ENCODE results near the gene KLHDC4.

KLHDC4 gene

DNA sequence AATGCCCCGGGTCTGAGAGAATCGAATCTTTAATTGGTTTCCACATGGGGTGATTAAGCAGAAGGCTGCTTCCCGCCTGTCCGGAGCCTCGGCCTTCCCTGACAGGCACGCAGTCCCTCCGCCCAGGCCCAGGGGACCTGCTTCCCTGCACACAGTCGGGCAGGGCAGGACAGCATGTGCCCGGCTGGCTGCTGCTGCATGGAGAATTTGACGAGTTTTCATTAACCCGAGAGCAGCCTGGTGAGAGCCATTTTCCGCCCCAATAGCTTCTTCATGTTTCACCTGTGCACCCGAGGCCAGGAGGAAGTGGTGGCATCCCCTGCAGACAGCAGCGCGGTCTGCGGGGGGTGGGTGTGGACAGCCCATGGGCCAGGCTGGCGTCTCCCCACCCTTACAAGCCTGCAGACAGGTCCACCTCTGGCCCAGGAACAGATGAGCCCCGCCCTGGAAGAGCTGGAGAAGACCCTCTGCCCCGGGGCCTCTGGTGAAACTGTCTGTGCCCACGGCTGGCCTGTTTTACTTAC is 67.0 kb downstream of the KLHDC4 start:
- no peak for DNase-seq (ENCODE audit: low spot score)

DNA sequence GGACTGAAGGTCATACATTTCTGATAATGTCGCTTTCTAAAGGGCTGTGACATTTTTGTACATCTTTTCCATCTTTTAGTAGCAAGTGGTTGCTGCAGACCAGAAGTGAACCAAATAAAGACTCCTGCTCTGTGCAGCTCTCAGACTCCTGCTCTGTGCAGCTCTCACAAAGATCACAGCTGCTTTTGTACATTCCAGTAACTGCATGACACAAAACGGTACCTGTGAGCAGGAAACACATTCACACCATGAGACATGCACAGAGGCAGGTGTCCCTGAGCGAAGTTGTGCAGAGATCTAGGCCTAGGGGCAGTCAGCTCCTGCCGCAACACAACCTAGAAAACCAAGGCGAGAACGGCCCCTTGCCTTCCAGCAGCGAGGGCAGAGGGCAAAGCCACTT is 67.5 kb downstream of the KLHDC4 start:
- no peak for DNase-seq (ENCODE audit: low spot score)

DNA sequence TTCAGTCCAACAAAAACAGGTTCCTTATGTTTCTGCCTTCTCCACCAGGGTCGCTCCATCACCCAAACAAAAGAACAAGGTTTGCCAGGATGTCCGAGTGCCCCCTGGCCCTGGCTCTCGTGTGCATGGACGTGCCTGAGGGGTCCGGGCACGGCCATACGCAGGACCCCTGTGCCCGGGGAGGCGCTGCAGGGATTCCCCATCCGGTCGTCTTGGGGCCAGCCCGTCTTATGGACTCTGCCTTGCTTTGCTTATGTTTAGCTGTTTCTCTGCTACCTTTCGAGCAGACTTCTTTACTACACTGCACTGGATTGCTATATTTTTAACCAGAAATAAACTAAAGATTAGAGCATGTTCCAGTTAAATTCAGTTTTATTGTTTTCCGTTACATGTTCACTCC is 68.0 kb downstream of the KLHDC4 start:
- DNase-seq (ENCODE audit: low spot score): no peak

DNA sequence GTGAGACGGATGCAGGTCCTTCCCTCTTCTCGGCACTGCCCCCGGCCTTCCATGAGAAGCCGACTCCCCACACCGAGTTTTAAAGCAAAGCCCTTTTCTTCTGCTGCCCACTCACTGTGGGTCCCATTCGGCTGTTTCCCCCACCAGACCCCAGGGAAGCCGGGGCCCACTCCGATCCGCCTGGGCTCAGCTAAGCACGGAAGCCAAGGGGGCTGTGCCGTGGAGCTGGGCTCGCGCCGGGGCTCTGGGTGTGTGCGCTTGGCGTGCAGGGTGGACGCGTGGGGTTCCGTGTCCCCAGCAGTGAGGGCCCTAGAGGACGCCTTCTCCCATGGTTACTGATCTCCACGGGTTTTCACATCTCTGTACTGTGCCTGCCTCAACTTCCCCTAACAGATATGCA is 68.5 kb downstream of the KLHDC4 start:
- DNase-seq (ENCODE audit: low spot score): no peak

DNA sequence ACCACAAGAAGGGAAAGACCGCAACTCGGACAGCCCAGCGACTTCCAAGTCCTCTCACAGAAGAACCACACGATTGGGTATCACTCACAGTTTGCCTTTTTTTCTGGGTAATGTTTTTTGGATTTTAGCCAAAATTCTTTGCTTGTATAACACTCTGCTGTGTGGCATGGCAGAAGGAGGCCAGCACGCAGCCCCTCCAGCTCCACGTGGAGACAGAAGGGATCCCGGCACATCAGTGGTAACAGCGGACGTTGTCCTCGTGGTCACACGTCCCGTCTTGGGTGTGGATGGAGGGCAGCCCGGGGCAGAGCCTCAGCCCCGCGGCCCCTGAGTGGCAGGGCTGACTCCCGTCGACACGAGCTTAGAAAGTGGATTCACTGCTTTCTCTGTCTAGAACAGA is 69.1 kb downstream of the KLHDC4 start:
- DNase-seq (ENCODE audit: low spot score): no peak

DNA sequence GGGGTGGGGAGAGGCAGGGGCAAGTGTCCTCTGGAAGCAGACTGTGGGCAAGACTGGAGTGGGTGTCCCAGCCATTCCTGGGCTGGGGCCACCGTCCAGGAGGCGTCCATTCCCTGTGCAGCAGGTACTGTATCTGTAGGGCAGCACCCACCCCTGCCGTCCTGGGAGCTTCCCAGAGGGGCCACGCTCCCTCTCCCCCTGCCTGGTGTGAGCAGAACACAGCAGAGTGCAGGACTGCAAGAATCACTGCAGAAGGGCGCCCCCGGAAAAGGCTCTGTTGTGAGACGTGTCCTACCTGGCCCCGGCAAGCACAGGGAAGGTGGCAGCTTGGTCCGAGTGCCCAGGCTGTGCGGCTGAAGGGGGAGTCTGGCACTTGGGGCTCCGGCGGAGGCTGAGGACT is 70.3 kb downstream of the KLHDC4 start:
- DNase-seq (ENCODE audit: low spot score): no peak

DNA sequence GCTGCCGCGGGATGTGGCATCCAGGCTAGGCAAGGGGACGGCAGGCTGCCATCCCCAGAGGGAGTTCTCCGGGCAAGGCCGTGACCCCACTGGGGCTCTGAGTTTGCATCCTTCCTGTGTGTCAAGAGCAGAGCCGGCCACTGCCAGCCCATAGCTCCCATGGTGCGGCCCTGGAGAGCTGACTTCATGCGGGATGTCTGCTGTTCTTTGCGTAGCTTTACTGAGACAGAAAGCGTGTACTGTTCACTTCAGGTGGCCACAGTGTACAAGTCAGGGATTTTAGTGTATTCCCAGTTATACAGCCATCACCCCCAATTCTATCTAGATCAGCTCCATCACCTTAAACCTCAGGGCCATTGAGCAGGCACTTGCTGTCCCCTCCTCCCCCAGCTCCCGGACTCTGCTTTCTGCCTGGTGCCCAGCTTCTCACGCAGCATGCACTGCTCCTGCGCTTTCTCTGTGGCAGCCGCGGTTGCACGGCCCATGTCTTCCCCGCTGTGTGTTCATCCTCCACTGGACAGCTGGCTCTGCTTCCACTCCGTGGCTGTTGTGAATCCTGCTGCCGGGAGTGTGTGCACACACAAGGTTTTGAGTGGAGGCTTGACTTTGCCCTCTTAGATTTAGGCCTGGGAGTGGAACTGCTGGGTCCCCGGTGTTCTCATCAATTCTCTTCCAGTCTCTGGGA is 71.2 kb downstream of the KLHDC4 start:
- DNase-seq (ENCODE audit: low spot score): no peak

DNA sequence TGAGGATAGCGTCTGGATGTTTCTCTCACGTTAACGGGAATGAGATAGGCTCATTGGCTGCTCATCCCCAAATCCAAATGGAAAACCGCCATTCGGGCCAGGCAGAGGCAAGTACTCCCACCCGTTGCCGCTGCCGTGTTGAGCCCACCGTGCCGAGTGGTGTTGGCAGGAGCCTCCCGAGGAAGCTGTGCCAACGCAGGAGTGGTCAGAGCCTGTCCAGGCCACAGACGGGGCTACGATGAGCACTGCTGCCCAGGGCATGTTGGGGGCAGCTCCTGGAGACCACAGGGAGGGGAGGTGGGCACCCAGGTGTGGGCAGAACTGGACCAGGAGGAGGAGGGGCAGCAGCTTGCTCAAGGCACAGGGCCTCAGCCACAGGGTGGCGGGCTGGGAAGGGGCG is 72.0 kb downstream of the KLHDC4 start:
- DNase-seq (ENCODE audit: low spot score): no peak

DNA sequence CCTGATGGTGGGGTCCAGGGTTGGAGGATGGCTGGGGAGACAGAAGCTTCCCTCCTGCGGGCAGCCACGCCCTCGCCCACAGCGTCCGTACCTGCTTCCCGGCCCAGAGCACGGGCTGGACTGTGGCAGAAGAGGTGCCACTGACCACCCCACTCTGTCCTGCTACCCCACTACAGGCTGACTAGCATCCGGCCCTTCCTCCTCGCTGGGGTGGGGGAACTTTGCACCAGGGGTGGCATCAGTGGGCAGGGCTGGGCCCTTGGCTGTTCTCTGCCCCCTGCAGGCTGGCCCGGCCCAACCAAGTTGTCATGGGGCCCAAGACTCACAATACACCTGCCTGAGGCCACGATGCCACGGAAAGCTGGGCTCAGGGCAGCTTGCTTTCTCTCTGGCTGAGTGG is 73.0 kb downstream of the KLHDC4 start:
- no peak for DNase-seq (ENCODE audit: low spot score)

DNA sequence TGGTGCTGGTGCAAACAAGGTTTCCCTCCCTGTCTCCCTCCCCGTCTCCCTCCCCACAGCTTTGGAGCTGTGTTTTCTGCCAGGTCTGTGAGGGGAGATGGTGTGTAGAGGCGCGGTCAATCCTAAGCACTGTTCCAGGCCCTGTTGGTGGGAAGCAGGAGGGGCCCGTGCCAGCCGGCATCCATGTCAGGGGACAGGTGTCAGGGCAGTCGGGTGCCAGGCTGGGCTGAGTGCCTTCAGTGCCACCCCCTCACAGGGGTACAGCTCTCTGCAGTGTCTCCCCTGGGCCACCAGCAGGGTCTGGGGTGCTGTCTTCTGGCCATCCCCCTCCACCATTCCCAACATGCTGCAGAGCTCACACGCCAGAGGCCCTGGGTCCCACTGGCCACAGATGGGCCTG is 73.6 kb downstream of the KLHDC4 start:
- no peak for DNase-seq (ENCODE audit: low spot score)

DNA sequence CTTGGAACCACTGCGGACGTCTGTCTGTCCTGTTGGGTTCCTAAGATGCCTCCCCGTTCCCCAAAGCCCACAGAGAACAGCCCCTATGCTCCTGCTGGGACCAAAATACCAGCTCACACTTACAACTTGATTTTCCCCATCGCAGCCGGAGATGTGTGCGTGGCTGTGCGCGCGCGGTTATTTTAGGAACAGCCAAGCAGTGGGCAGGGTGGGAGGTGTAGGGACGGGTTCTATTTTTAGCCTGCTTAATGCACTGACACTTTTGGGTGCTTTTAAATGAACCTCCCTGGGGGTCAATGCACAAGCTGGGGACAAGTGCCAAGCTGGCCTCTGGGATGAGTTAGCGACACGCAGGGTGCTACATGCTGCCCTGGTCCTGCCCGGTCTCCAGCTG is 74.1 kb downstream of the KLHDC4 start:
- no peak for DNase-seq (ENCODE audit: low spot score)

DNA sequence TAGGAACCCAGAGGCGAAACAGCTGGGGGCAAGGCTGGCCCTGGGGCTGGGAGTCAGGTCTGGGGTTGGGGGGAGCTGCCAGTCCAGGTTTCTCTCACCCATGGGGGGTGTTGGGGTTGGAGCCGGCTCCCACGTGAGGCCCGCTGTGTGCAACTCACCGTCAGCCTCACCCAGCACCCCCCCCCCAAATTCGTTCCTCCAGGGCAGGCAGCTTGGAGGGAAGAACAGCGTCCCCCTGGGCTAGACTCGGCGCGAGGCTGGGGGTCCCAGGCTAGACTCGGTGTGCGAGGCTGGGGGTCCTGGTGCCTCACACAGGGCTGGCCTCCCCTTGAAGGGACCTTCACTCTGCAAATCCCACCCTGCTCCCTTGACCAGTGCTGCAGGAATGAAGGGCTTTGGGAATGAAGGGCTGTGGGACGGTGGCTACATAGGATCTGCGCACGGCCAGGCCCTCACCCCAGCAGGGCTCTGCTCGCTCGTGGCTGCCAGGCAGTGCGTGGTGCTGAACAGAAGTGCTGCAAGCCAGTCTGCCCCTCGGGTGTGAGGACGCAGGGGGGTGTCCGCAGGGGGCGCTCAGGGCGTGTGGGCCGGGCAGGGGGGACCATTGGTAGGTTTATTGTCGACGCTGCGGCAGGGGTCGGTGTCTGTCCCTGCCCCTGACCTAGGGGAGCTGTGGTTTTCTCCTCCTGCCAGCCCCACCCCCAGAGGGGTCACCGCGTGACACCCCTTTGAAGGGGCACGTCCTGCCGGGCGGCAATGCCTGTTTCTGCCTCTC is 74.7 kb downstream of the KLHDC4 start:
- no peak for DNase-seq (ENCODE audit: low spot score)

DNA sequence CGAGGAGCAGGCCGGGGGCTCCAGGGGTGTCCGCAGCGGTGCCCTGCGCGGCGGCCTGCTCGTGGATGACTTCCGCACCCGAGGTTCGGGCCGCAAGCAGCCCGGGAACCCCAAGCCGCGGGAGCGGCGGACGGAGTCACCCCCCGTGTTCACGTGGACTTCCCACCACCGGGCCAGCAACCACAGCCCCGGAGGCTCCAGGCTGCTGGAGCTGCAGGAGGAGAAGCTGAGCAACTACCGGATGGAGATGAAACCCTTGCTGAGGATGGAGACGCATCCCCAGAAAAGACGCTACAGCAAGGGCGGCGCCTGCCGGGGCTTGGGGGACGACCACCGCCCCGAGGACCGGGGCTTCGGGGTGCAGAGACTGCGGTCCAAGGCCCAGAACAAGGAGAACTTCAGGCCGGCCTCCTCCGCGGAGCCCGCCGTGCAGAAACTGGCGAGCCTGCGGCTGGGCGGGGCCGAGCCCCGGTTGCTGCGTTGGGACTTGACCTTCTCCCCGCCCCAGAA is 75.8 kb downstream of the KLHDC4 start:
- no peak for DNase-seq (ENCODE audit: low spot score)

DNA sequence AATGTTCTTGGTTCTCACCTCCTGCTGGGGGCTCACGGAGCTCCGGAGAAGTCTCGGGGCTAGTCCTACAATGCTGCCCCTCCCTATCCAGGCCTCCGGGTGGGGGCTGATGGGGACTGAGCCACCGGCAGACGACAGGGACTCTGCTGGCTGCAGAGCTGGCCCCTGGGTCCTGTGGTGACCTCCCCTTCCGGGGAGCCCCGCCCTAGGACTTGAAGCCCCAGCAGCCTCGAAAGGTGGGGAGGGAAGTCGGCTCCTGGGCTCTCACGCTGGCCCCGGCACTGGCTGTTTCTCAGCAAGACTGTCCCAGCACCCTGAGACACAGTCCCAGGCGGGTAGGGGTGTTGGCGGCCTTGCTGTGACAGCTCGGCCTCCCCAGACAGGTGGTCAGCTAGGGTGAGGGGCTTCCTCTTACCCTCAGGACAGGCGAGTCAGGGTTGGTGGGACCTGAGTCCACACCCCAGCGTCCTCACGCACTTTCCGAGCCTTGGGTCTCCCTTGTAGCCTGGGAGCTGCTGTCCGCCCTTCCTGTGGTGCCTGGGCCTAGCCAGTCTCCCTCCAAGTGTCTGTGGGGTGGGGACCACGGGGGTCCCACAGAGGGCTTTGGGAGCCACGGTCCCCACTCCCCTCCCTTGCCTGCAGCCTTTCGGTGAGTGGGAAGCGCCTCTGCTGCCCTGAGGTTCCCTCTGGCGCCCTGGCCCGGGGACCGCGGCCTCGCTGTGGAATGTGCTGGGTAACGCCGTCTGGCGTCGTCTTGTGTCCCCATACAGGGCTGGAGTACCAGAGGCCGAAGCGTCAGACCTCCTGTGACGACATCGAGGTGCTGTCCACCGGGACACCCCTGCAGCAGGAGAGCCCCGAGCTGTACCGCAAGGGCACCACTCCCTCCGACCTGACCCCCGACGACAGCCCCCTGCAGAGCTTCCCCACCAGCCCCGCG is 76.6 kb downstream of the KLHDC4 start:
- no peak for DNase-seq (ENCODE audit: low spot score)

DNA sequence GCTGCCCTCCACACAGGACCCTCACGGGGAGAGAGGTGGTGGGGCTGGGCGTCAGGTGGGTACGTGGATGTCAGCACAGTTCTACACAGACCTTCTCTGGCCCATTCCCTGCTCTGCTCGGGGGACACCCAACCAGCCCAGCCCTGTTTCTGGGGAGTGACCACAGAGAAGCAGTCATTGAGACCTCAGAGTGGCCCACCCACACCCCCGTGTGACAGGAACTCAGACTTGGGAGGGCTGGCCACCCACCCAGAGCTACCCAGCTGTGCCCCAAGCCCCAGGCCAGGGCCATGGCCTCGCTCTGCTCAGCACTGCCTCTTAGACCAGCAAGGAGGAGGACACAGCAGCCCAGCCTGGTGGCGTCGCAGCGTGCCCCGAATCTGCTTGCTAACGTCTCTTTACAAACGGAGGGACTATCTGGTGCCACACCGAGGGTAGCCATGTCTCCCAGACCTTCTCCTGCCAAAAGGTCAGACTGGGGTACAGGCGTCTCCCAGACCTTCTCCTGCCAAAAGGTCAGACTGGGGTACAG is 77.7 kb downstream of the KLHDC4 start:
- DNase-seq (ENCODE audit: low spot score): no peak

DNA sequence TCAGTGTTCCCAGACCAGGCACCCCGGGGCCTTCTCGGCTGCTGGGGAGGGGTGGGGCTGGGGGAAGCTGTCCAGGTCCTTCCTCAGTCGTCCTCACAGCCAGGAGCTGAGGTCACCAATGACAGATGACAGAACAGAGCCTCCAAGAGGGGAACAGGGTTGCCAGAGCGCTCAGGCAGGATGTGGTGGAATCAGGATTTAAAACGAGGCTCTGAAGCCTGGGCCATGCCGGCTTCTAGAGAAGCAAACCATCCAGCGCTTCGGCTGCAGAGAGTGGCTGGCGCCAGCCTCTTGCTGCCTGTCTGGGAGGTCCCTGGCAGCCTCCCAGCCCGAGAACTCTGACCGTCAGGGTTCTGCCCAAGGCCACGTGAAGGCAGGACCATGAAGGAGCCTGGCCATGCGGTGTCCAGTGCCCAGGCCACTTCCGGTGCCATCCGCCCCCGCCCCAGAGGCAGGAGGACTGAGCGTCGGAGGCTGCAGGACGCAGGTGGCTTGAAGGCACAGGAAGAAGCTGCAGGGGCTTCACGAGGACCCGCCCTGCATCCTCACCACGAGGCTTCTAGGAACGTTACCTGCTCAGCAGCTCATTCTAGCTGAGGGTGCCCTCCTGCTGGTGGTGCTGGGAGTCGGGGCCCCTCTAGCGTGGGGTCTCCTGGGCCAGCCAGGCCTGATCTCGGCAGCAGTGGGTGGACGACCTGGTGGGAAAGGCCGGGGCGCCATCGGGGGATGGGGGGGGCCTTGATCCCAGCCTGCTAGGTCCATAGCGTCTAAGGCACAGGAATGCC is 78.5 kb downstream of the KLHDC4 start:
- DNase-seq (ENCODE audit: low spot score): no peak

DNA sequence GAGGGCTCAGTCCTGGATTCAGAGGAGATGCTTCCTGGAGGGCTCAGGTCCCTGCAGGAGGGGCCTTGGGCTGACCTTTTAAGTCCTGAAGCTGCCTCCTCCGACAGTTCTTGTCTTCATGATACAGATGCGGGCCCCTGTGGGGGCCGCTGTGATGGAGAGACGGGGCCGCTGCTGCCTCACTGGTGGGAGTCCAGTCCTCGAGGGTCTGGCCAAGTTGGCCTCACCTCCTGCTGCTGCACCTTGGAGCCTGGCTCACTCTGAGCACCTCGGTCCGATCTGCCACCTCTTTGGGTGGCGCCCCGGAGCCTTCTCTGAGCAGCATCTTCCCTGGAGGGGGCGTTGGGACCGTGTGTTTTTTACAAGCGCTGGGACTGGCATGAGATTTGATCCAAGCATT is 79.1 kb downstream of the KLHDC4 start:
- DNase-seq (ENCODE audit: low spot score): no peak

DNA sequence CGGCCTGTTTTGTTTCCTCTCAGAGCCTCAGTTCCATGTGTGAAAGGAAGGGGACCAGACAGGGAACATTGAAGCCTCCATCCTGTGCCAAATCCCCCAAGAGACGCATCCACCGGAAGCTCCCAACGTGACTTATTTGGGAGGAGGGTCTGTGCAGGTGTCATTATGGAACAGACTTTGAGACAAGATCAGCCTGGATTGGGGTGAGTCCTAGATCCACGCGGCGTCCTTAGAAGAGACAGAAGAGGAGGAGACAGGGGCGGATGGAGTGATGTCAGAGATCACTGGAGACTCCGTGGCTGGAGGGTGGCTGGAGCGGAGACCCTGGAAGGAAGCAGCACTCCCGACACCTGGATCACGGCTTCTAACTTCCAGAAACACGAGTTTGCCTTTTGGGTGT is 80.0 kb downstream of the KLHDC4 start:
- DNase-seq (ENCODE audit: low spot score): no peak

DNA sequence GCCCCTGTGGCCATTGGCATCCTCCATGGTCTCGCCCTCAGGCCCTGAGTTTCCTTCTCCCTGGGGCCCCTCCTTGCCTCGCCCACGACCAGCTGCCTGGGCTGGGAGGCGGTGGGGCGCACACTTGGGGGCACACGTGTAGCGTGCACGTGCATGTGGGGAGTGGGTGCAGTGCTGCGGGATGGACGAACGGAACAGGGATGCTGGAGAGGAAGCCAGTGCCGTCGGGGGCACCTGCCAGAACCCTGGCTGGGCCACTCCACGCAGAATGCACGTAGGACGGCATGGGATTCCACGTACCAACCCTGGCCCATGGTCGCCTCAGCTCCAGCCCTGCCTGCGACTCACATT is 80.4 kb downstream of the KLHDC4 start:
- no peak for DNase-seq (ENCODE audit: low spot score)

DNA sequence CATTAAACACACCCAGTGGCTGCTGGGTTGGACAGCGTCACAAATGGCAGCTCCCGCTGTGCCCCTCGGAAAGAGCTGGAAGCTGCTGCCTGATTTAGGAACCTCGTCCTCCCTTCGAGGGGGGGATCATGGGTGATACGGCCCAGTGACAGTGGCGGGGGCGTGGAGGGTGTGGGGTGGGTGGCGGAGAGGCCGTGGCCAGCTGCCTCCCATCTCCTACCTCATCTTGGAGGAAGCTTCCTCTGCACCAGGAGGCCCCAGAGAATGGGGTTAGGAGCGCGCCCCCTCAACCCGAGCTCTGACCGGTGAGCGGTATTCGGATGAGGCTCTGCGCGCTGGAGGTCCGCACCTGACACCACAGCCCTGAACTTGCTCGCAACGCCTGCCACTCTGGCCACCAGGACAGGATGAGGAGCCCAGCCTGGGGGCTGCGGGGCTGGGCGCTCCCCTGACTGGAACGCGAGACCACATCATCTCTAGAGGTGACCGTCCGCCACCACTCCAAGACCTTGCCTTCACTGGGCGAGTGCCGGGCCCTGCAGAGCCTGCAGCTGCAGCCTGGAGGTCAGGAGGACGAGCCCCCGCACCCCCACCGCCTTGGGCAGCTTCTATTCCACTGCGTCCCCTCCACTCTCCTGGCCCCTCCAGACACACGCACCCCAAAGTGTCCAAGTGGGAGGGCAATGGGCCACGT is 80.9 kb downstream of the KLHDC4 start:
- no peak for DNase-seq (ENCODE audit: low spot score)
